ENCODE measurements around the gene SLC30A9. TPM values are rescaled to one million over a fixed set of nuclear protein-coding genes. Genes with fewer than 3 reads are reported as not detected.

Gene SLC30A9
- total RNA-seq, 1 experiment from 2014 or later = 32.4 TPM

- no peak for DNase-seq (ENCODE audit: low read depth, low spot score)
- Histone ChIP-seq H3K4me1 (ENCODE audit: control insufficient read depth, insufficient read depth, low read length) (no peaks in the 10 kb centered on the region), H3K36me3 (ENCODE audit: control insufficient read depth, insufficient read depth, low read length) (no peaks in the 10 kb centered on the region; the same call in 1 of the 2 replicates), H3K27ac (ENCODE audit: low read length) (no peak overlapping the region), H3K4me3 (ENCODE audit: low read depth in 2 of 2, low read length in 2 of 2) (no peak overlapping the region), H3K9me3 (ENCODE audit: control insufficient read depth, insufficient read depth, low read depth, low read length) (no peaks in the 10 kb centered on the region), H3K27me3 (ENCODE audit: control insufficient read depth, insufficient read depth, low read length) (no peaks in the 10 kb centered on the region)
- CTCF ChIA-PET = no interaction called here
- BruUV-seq (replicated peaks) = no TSS peak
- no peak for ATAC-seq
- intact Hi-C loops (cut with micrococcal nuclease; ENCODE audit: unreplicated experiment) = no loop called here
- in situ Hi-C loops (cut with HindIII; ENCODE audit: low pct_unique_long_range_greater_than_20kb, low sequenced_read_pairs) = no loop called here
- TF ChIP-seq POLR2AphosphoS5 (IDR thresholded peaks at IDR 0.05; ENCODE audit: low read depth, low read length) = no peak
- no peak for TF ChIP-seq SIN3A (IDR thresholded peaks at IDR 0.05; ENCODE audit: borderline replicate concordance, insufficient read depth, low read depth, low read length)
- TF ChIP-seq, protein P1, sequence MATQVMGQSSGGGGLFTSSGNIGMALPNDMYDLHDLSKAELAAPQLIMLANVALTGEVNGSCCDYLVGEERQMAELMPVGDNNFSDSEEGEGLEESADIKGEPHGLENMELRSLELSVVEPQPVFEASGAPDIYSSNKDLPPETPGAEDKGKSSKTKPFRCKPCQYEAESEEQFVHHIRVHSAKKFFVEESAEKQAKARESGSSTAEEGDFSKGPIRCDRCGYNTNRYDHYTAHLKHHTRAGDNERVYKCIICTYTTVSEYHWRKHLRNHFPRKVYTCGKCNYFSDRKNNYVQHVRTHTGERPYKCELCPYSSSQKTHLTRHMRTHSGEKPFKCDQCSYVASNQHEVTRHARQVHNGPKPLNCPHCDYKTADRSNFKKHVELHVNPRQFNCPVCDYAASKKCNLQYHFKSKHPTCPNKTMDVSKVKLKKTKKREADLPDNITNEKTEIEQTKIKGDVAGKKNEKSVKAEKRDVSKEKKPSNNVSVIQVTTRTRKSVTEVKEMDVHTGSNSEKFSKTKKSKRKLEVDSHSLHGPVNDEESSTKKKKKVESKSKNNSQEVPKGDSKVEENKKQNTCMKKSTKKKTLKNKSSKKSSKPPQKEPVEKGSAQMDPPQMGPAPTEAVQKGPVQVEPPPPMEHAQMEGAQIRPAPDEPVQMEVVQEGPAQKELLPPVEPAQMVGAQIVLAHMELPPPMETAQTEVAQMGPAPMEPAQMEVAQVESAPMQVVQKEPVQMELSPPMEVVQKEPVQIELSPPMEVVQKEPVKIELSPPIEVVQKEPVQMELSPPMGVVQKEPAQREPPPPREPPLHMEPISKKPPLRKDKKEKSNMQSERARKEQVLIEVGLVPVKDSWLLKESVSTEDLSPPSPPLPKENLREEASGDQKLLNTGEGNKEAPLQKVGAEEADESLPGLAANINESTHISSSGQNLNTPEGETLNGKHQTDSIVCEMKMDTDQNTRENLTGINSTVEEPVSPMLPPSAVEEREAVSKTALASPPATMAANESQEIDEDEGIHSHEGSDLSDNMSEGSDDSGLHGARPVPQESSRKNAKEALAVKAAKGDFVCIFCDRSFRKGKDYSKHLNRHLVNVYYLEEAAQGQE (IDR thresholded peaks at IDR 0.05; ENCODE audit: insufficient read depth in 1 of 2, low read depth in 2 of 2, low read length in 1 of 2) = no peak
- TF ChIP-seq TCF7L2 (IDR thresholded peaks at IDR 0.05; ENCODE audit: low read depth, low read length) = no peak
- no peak for TF ChIP-seq CTCF (IDR thresholded peaks at IDR 0.05)
- POLR2A ChIA-PET = no interaction called here
Observed at GRCh38 chr4:41999321-41999720, 9.0 kb downstream of the SLC30A9 start.

DNA sequence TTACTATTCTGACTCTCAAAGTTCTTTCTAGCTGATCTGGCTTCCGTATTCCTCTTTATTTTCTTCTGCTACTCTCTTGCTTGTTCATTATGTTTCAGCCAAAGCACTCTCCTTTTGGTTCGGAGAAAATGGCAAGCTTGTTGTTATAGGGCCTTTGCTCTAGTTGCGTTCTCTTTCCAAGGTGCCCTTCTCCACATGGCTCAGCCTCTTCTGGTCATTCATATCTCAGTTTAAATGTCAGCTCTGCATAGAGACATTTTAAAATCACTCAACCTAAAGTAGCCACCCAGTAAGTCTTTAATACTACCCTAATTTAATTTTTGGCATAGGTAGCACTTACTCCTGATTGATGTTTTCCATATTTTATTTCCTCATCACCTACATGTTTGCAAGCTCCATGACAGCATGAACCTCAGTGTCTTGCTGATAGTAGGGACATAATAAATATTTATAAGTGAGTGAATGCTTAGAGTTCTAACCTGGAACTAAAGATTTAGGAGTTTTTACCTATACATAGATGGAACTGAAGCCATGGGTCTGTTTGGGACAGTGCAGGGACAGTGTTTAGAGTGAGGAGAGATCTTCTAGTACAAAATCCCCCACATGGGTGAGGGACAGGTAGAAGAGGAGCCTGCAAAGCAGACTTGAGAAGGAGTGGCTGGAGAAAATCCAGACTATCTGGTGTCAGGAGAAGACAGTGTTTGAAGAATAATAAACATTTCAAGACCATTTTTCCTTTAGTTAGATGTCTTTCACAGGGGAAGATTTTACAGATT, 17.9 kb downstream of the SLC30A9 start:
- no TSS peak for BruUV-seq (replicated peaks)
- Histone ChIP-seq H3K27me3 (ENCODE audit: control insufficient read depth, insufficient read depth, low read length) (no peaks in the 10 kb centered on the region), H3K27ac (ENCODE audit: low read length) (no peak overlapping the region), H3K36me3 (ENCODE audit: control insufficient read depth, insufficient read depth, low read length) (no peaks in the 10 kb centered on the region), H3K4me1 (ENCODE audit: control insufficient read depth, insufficient read depth, low read length) (no peaks in the 10 kb centered on the region), H3K4me3 (ENCODE audit: low read depth in 2 of 2, low read length in 2 of 2) (no peak overlapping the region), H3K9me3 (ENCODE audit: control insufficient read depth, insufficient read depth, low read depth, low read length) (no peaks in the 10 kb centered on the region)
- ATAC-seq (no peak), DNase-seq (ENCODE audit: low read depth, low spot score) (no peak)
- CTCF ChIA-PET = no interaction called here
- in situ Hi-C loops (cut with HindIII; ENCODE audit: low pct_unique_long_range_greater_than_20kb, low sequenced_read_pairs) = no loop called here
- intact Hi-C loops (cut with micrococcal nuclease; ENCODE audit: unreplicated experiment) = no loop called here
- POLR2A ChIA-PET = no interaction called here
- TF ChIP-seq POLR2AphosphoS5 (IDR thresholded peaks at IDR 0.05; ENCODE audit: low read depth, low read length) (no peak), TCF7L2 (IDR thresholded peaks at IDR 0.05; ENCODE audit: low read depth, low read length) (no peak), CTCF (IDR thresholded peaks at IDR 0.05) (no peak), SIN3A (IDR thresholded peaks at IDR 0.05; ENCODE audit: borderline replicate concordance, insufficient read depth, low read depth, low read length) (no peak)
